LNCaP clone FGC (cell line): ENCODE results near the gene CDHR5.

Experiments
- DNase-seq: peaks from one replicate; pipeline ENCODE4 v3.0.0-alpha.2; 2011; ENCODE audit warnings: low read depth
- H3K4me3 ChIP-seq: 2 replicates; pipeline ENCODE4 v1.5.1; 2011; ENCODE audit warnings: mild to moderate bottlenecking, low read depth, low read length, control low read depth
- TF ChIP-seq, protein P1 (sequence below): IDR thresholded peaks from 2 replicates; pipeline ENCODE4 v1.5.1; 2012; ENCODE audit warnings: mild to moderate bottlenecking; ENCODE audit not compliant: control insufficient read depth, insufficient read depth; ENCODE audit errors: extremely low read depth

The CDHR5 gene

DNA sequence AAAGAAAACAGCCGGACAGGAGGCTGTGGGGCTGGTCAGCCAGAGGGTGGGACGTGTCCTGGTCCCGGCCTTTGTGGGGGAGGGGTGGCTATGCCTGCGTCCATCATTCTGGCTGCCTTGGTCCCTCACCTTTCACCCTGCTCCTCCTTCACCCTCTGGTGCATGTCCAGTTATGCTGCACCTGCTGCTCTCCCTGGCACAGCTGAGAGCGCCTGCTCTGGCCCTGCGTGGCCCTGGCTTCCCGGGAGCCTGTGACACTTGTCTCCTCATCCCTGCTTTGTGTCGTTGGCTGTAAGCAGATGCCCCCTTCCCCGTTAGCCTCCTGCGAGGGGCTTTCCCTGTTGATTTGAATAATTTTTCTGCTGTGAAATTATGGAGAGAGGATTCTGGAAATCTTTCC is 31.8 kb downstream of the CDHR5 start:
- TF ChIP-seq, protein P1, sequence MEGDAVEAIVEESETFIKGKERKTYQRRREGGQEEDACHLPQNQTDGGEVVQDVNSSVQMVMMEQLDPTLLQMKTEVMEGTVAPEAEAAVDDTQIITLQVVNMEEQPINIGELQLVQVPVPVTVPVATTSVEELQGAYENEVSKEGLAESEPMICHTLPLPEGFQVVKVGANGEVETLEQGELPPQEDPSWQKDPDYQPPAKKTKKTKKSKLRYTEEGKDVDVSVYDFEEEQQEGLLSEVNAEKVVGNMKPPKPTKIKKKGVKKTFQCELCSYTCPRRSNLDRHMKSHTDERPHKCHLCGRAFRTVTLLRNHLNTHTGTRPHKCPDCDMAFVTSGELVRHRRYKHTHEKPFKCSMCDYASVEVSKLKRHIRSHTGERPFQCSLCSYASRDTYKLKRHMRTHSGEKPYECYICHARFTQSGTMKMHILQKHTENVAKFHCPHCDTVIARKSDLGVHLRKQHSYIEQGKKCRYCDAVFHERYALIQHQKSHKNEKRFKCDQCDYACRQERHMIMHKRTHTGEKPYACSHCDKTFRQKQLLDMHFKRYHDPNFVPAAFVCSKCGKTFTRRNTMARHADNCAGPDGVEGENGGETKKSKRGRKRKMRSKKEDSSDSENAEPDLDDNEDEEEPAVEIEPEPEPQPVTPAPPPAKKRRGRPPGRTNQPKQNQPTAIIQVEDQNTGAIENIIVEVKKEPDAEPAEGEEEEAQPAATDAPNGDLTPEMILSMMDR = no peak
- DNase-seq = no peak
- H3K4me3 ChIP-seq = no peak overlapping the region

DNA sequence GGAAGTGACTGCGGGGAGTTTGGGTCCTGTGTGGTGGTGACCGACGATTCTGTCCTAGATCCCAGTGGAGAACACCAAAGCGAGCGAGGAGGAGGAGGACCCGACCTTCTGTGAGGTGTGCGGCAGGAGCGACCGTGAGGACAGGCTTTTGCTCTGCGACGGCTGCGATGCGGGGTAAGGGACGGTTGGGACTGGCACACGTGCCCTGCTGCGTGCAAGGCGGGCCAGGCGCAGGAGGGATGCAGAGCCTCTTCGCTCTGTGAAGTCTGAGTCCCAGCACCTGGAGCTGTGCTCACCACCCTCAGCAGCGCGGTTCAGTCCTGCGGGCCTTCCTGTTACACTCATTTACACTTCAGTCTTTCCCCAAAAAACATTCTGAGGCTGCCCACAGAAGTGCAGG is 32.3 kb downstream of the CDHR5 start:
- TF ChIP-seq, protein P1 = no peak
- no peak for DNase-seq
- H3K4me3 ChIP-seq = no peak overlapping the region

DNA sequence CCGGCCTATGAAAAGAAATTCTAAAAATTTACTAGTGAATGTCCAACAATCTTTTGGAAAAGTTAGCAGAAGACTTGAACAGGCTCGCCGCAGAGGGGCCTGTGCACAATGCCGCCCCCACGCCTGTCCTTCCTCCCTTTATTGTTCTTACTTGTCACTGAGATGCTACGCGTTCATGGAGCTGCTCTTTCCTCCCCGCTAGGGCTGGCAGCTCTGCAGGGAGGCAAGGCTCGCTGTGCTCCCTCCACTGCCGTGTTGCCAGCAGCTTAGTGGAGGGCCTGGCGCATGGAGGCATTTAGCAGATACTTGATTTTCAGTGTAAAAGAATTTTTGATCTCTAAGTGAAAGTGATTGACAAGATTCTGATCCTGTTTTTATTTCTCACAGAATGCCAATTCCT is 33.8 kb downstream of the CDHR5 start:
- no peak overlapping the region for H3K4me3 ChIP-seq
- no peak for DNase-seq
- TF ChIP-seq, protein P1 = no peak

DNA sequence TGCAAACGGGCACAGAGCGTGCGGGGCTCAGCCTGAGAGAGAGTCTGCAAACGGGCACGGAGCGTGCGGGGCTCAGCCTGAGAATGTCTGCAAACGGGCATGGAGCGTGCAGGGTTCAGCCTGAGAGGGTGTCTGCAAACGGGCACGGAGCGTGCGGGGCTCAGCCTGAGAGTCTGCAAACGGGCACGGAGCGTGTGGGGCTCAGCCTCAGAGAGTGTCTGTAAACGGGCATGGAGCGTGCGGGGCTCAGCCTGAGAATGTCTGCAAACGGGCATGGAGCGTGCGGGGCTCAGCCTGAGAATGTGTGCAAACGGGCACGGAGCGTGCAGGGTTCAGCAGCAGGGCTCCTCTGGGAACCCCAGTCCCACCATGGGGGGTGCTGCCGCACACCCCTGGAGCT is 35.0 kb downstream of the CDHR5 start:
- no peak for DNase-seq
- TF ChIP-seq, protein P1 = no peak
- H3K4me3 ChIP-seq = no peak overlapping the region

DNA sequence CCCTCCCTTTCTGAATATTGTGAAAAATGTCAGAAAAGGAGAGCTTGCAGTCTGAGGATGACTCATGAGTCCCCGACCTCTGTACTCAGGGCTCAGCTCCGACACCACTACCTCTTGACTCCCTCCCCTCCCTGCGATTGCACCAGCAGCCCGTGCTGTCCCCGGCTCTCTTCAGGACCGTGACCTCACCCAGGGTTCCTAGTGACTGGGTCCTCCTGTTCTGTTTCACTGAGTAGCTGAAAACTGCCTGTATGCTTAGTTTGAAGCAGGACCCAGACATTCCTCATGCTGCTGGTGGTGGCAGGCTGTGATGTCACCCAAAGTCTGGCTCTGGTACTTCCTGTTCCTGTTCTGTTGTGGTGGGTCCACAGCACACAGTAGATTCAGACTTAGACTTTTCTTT is 36.8 kb downstream of the CDHR5 start:
- TF ChIP-seq, protein P1 = no peak
- H3K4me3 ChIP-seq = no peak overlapping the region
- no peak for DNase-seq

DNA sequence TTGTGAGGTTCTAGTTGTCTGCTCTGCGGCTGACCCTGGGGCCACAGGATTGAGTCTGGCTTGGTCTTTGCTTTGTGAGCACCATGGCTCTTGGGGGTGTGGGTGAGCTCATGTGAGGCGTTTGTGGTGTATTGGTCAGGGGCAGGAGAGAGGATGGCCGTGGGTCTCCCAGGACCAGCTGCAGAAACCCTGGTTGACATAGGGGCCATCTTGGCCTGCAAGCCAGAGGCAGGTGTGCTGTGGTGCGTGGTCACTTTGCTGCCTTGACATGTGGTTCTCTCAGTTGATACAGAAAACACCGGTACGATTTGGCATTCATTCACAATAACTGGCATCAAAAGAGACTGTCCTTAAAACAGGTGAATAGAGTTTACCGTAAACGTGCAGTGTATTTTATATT is 37.2 kb downstream of the CDHR5 start:
- TF ChIP-seq, protein P1 = no peak

DNA sequence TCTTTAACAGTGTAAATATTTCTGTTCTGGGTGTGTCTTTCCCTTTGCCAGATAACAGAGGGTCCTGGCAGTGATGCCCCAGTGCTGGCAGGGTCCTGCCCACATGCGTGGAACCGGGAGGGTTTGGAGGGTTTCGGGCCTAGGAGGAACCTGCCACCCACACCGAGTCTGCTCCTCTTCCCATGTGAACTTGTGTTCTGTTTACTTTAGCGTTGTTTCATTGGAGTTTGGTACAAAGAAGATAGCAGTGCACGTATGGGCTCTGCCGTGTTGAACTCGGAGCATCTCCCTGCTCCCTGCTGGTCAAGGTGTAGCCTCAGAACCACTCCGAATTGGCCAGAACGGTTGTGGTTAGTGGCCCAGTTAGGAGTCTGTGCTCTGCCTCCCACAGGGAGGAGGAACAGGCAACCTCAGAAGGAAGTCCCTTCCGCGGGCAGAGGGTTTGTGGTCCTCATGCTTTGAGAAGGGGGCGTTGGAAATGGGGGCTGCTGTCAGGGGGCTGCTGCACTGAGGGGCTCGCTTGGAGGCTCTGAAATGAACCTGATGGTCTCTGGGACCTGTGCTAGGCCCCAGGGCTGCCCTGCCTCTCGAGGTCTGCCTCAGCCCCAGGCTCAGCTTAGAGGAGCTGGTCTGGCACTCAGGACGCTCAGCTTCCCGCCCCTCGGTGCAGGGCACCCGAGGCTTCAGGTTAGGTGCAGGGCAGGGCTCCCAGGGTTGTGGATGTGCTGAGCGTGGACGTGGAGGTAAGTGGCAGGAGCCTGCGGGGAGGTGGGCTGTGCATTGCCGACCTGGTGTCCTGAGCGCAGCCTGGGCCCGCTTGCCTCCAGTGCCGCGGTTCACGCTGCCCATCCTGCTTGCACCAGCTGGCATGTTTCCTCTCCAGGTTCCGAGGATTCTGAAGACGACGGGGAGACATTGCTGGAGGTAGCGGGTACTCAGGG is 38.1 kb downstream of the CDHR5 start:
- DNase-seq = no peak

More for the DNA sequence above, 37.2 kb downstream of the CDHR5 start:
- no peak for DNase-seq
- H3K4me3 ChIP-seq = no peak overlapping the region

More for the DNA sequence above, 38.1 kb downstream of the CDHR5 start:
- TF ChIP-seq, protein P1 = no peak
- no peak overlapping the region for H3K4me3 ChIP-seq
